OCI-LY1 (cell line): ENCODE measurements around the gene PTGIS.

ENCODE experiments used
- H2AFZ ChIP-seq: fragments of 200-600 bp; sonication (generic), shearing (Covaris generic); 2 replicates; pipeline ENCODE4 v1.6.0; 2014; ENCODE audit warnings: antibody characterized with exemption, mild to moderate bottlenecking, low read length
- H3F3A ChIP-seq: fragments of 200-600 bp; sonication (generic), shearing (Covaris generic); 2 replicates; pipeline ENCODE4 v1.6.0; 2014; ENCODE audit warnings: mild to moderate bottlenecking, antibody characterized with exemption, low read length, moderate library complexity; ENCODE audit not compliant: insufficient read depth
- H3K27ac ChIP-seq: fragments of 200-600 bp; sonication (generic); 2 replicates; pipeline ENCODE4 v1.5.1; 2014; ENCODE audit warnings: low read length, mixed run types, mild to moderate bottlenecking, low read depth; ENCODE audit not compliant: poor library complexity, severe bottlenecking
- H3K27me3 ChIP-seq: fragments of 200-600 bp; sonication (generic); 2 replicates; pipeline ENCODE4 v1.6.0; 2014; ENCODE audit warnings: antibody characterized with exemption, mild to moderate bottlenecking, low read length, moderate library complexity; ENCODE audit not compliant: insufficient read depth
- H3K36me3 ChIP-seq: fragments of 200-600 bp; sonication (generic); 2 replicates; pipeline ENCODE4 v1.6.1; 2014; ENCODE audit warnings: mild to moderate bottlenecking, antibody characterized with exemption, low read length, moderate library complexity, mixed read lengths; ENCODE audit not compliant: insufficient read depth
- H3K4me1 ChIP-seq: fragments of 200-600 bp; sonication (generic); 2 replicates; pipeline ENCODE4 v1.5.1; 2014; ENCODE audit warnings: mild to moderate bottlenecking, low read length, moderate library complexity; ENCODE audit not compliant: insufficient read depth, severe bottlenecking
- H3K4me2 ChIP-seq: fragments of 200-600 bp; sonication (generic), shearing (Covaris generic); 2 replicates; pipeline ENCODE4 v1.6.1; 2014; ENCODE audit warnings: low read length
- H3K4me3 ChIP-seq: fragments of 200-600 bp; sonication (generic); 2 replicates; pipeline ENCODE4 v1.5.1; 2014; ENCODE audit warnings: low read length, low read depth, mild to moderate bottlenecking, mixed read lengths; ENCODE audit not compliant: poor library complexity, severe bottlenecking
- H3K79me2 ChIP-seq: fragments of 200-600 bp; shearing (Covaris generic); 2 replicates; pipeline ENCODE4 v1.6.1; 2016; ENCODE audit warnings: mixed run types, low read length, mixed read lengths; ENCODE audit not compliant: insufficient read depth
- H3K9ac ChIP-seq: fragments of 200-600 bp; sonication (generic), shearing (Covaris generic); 2 replicates; pipeline ENCODE4 v1.6.1; 2014; ENCODE audit warnings: mild to moderate bottlenecking, low read length, mixed read lengths
- H3K9me2 ChIP-seq: fragments of 200-600 bp; sonication (generic), shearing (Covaris generic); 2 replicates; pipeline ENCODE4 v1.6.1; 2014; ENCODE audit warnings: low read depth, mild to moderate bottlenecking, low read length, mixed read lengths
- H3K9me3 ChIP-seq: fragments of 200-600 bp; shearing (Covaris generic); 2 replicates; pipeline ENCODE4 v1.6.1; 2014; ENCODE audit warnings: low read length, mixed read lengths
- H4K20me1 ChIP-seq: fragments of 200-600 bp; sonication (generic), shearing (Covaris generic); 2 replicates; pipeline ENCODE4 v1.6.0; 2016; ENCODE audit warnings: mild to moderate bottlenecking, low read length; ENCODE audit not compliant: insufficient read depth
- EZH2 ChIP-seq: fragments of 200-600 bp; sonication (generic), shearing (Covaris generic); IDR thresholded peaks from 2 replicates; pipeline ENCODE4 v1.8.0; 2017; ENCODE audit warnings: borderline replicate concordance, mixed run types, mild to moderate bottlenecking, antibody characterized with exemption, low read length, moderate library complexity, mixed read lengths
- TF ChIP-seq, protein P1 (sequence below): fragments of 200-600 bp; sonication (generic), shearing (Covaris generic); IDR thresholded peaks from 2 replicates; pipeline ENCODE4 v1.5.1; 2017; ENCODE audit warnings: mild to moderate bottlenecking, antibody characterized with exemption, low read length, moderate library complexity, mixed read lengths

PTGIS gene

DNA sequence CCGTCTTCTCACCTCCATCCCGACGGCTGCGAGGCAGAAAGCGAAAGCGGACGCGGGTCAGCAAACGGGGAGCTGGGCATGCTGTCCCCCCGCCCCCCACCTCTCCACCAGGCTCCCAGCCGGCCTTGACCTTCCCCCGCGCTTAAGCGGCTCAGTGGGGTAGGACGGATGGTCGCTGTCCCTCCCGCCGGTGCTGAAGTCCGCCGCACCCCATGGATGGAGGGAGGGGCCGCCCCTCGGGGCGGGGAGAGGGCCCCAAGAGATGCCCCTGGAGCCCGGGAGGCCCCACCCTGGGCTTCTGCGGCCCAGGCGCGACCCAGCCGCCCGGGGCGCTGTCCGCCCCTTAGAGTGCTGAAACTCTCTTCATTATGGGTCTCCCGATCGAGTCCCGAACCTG is 85.3 kb downstream of the PTGIS start, which contains the start of gene KCNB1:
Gene KCNB1, minus strand, starts transcription at position 48 of the 397 bp plus-strand sequence. CDS start 188 bp downstream, outside the sequence.
- no peaks in the 10 kb centered on the region for H3K79me2 ChIP-seq
- H3K27me3 ChIP-seq = no peaks in the 10 kb centered on the region; the same call in 1 of the 2 replicates
- H2AFZ ChIP-seq = no peak within 1 kb of the TSS
- no peaks in the 10 kb centered on the region for H3K36me3 ChIP-seq
- no peaks in the 10 kb centered on the region for H3F3A ChIP-seq
- no peak within 1 kb of the TSS for H3K27ac ChIP-seq
- no peaks in the 10 kb centered on the region for H3K9me3 ChIP-seq
- TF ChIP-seq EZH2 = no peak
- TF ChIP-seq, protein P1, sequence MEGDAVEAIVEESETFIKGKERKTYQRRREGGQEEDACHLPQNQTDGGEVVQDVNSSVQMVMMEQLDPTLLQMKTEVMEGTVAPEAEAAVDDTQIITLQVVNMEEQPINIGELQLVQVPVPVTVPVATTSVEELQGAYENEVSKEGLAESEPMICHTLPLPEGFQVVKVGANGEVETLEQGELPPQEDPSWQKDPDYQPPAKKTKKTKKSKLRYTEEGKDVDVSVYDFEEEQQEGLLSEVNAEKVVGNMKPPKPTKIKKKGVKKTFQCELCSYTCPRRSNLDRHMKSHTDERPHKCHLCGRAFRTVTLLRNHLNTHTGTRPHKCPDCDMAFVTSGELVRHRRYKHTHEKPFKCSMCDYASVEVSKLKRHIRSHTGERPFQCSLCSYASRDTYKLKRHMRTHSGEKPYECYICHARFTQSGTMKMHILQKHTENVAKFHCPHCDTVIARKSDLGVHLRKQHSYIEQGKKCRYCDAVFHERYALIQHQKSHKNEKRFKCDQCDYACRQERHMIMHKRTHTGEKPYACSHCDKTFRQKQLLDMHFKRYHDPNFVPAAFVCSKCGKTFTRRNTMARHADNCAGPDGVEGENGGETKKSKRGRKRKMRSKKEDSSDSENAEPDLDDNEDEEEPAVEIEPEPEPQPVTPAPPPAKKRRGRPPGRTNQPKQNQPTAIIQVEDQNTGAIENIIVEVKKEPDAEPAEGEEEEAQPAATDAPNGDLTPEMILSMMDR = no peak
- H3K4me1 ChIP-seq = no peaks in the 10 kb centered on the region
- no peak within 1 kb of the TSS for H3K4me2 ChIP-seq
- H3K9ac ChIP-seq = no peak within 1 kb of the TSS
- H3K9me2 ChIP-seq = no peaks in the 10 kb centered on the region
- H3K4me3 ChIP-seq = no peak within 1 kb of the TSS
- no peaks in the 10 kb centered on the region for H4K20me1 ChIP-seq

DNA sequence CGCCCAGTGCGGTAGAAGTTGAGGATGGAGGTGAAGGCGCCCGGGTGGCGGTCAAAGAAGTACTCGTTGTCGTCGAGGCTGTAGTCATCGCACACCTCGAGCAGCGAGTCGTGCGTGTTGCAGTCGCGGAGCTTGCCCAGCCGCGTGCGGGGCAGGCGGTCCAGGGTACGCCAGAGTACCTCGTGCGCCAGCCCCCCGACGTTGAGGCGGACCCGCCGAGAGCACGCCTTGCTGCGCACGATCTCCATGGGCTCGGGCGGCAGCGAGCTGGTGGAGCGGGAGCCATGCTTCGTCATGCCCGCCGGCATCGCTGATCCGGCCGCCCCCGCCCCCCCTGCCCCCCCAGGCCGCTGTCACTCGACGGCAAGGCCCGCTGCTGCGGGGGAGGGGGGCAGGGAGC is 85.8 kb downstream of the PTGIS start:
- no peaks in the 10 kb centered on the region for H3K9me3 ChIP-seq
- H3F3A ChIP-seq = no peaks in the 10 kb centered on the region
- no peaks in the 10 kb centered on the region for H3K79me2 ChIP-seq
- H3K36me3 ChIP-seq = no peaks in the 10 kb centered on the region
- no peaks in the 10 kb centered on the region for H3K9me2 ChIP-seq
- H4K20me1 ChIP-seq = no peaks in the 10 kb centered on the region
- no peaks in the 10 kb centered on the region for H3K4me1 ChIP-seq
- H3K27me3 ChIP-seq = peaks cover 2% of the 10 kb centered on the region; the same call in 1 of the 2 replicates
- no peak for TF ChIP-seq EZH2
- TF ChIP-seq, protein P1 = no peak
- H2AFZ ChIP-seq = no peak overlapping the region
- H3K9ac ChIP-seq = no peak overlapping the region
- H3K4me2 ChIP-seq = no peak overlapping the region
- H3K4me3 ChIP-seq = no peak overlapping the region
- no peak overlapping the region for H3K27ac ChIP-seq

DNA sequence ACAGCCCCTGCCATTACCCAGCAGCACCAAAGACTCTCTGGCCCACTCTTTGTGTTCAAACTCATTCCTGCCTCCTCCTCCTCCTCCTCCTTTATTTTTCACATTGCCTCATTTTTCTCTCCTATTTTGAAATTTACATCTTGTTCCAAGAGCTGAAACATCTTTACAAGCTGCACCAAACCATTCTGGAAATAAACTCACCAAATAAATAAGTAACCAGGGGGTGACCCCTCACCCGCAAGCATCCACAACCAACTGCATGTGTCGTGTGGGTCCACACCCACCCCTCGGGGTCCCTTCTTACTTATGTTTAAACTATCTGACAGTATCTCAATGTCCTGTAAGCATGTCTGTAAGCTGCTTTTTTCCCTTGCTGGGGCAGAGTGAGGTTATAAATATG is 86.8 kb downstream of the PTGIS start:
- H3K4me3 ChIP-seq = no peak overlapping the region
- no peaks in the 10 kb centered on the region for H3K9me3 ChIP-seq
- no peaks in the 10 kb centered on the region for H3K9me2 ChIP-seq
- H3K27me3 ChIP-seq = 0 out of 2 replicates have a peak, but pooled peaks cover 5% of the 10 kb centered on the region
- no peaks in the 10 kb centered on the region for H3K79me2 ChIP-seq
- H3K4me1 ChIP-seq = no peaks in the 10 kb centered on the region
- no peaks in the 10 kb centered on the region for H3K36me3 ChIP-seq
- no peak overlapping the region for H3K9ac ChIP-seq
- no peak overlapping the region for H3K27ac ChIP-seq
- TF ChIP-seq, protein P1 = no peak
- no peak for TF ChIP-seq EZH2
- H2AFZ ChIP-seq = no peak overlapping the region
- no peak overlapping the region for H3K4me2 ChIP-seq
- no peaks in the 10 kb centered on the region for H3F3A ChIP-seq
- H4K20me1 ChIP-seq = no peaks in the 10 kb centered on the region
